AG10803 (cell line): Measurements from ENCODE around the gene CSRNP3.
"Not testable (repeated sequence)": the region's sequence is repeated elsewhere in the genome, so short reads cannot be mapped to it uniquely, and the experiment has no call there.

ENCODE experiments used
- DNase-seq: peaks from one replicate; pipeline ENCODE4 v3.0.0; 2010; ENCODE audit warnings: low read depth
- H3K4me3 ChIP-seq: 2 replicates; pipeline ENCODE4 v1.5.1; 2011; ENCODE audit warnings: mild to moderate bottlenecking, low read length, control low read depth
- TF ChIP-seq, protein P1 (sequence below): conservative IDR thresholded peaks from 2 replicates; pipeline ENCODE4 v1.5.1; 2011; ENCODE audit warnings: mild to moderate bottlenecking, low read length, control low read depth, inconsistent platforms

CSRNP3 gene

DNA sequence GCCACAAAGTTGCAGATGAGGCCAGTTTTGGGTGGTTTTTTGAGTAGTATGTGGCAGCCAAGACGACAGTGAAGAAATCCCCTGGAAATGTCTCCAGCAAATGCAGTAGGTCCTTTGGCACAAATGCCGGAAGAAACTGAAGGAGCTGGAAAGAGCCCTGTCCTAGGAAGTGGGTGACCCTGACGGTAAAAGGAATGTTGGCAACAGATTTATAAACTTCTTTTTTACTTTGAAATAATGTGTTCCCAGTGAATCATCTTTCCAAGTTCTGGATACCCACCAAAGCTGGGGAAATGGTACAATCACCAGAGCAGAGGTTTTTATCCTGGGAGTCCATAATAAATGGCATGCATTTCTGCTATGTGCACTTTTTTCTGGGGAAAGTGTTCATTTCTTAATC lies 112.9 kb downstream of the CSRNP3 start:
- DNase-seq, result peak; percentile 16
- TF ChIP-seq, protein P1, sequence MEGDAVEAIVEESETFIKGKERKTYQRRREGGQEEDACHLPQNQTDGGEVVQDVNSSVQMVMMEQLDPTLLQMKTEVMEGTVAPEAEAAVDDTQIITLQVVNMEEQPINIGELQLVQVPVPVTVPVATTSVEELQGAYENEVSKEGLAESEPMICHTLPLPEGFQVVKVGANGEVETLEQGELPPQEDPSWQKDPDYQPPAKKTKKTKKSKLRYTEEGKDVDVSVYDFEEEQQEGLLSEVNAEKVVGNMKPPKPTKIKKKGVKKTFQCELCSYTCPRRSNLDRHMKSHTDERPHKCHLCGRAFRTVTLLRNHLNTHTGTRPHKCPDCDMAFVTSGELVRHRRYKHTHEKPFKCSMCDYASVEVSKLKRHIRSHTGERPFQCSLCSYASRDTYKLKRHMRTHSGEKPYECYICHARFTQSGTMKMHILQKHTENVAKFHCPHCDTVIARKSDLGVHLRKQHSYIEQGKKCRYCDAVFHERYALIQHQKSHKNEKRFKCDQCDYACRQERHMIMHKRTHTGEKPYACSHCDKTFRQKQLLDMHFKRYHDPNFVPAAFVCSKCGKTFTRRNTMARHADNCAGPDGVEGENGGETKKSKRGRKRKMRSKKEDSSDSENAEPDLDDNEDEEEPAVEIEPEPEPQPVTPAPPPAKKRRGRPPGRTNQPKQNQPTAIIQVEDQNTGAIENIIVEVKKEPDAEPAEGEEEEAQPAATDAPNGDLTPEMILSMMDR, result no peak
- H3K4me3 ChIP-seq, result no peak overlapping the region

DNA sequence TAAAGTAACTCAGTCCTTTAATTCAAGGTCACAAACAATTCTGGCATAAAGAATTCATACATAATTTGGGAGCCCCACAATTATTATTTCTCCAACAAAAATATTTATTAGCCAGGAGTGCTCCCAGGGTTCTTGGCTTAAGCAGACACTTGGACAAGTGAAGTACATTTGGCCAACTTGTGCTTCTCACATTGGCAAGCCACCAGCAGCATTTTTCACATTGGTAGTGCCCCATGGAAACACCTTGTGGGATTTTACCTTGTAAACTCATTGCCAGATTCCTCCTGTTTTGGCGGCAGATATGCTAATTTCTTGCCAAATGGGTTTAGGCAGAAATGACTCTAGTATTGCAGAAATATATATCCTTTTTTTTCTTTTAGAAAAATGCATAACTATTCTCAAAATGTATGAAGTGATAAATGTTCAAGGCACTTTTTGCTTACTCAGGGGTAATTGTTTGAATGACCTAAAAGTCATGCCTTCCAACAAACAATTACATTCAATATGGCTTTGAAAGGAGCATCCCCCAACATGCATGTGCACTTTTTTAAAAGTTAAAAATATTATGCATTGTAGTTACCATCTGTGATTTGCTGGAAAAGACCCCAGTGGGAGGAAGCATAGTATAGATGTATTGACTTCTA lies 113.5 kb downstream of the CSRNP3 start:
- no peak for DNase-seq
- TF ChIP-seq, protein P1, result no peak
- H3K4me3 ChIP-seq, result no peak overlapping the region

DNA sequence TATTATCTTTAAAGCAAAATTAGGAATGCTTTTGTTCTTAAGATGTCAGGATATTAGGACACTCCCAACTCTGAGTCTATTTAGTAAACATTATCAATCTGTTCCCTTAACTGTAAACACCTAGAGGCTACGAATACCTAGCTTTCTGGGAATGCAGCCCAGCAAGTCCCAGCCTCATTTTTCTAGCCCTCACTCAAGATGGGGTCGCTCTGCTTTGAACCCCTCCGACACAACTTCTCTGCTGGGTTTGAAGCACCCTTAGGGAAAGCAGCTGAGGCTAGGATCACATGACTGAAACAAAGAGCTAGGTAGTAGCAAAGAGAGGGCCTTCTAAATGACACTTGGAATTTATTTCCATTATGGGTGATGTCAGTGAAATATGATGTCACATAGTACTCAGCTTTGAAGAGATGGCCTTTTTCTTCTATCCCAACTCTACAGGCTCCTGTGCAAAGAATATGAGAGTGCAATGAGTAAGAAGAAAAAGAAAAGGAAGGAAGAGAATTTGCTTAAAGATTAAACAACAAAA lies 114.7 kb downstream of the CSRNP3 start:
- no peak for DNase-seq
- TF ChIP-seq, protein P1, result no peak
- no peak overlapping the region for H3K4me3 ChIP-seq

DNA sequence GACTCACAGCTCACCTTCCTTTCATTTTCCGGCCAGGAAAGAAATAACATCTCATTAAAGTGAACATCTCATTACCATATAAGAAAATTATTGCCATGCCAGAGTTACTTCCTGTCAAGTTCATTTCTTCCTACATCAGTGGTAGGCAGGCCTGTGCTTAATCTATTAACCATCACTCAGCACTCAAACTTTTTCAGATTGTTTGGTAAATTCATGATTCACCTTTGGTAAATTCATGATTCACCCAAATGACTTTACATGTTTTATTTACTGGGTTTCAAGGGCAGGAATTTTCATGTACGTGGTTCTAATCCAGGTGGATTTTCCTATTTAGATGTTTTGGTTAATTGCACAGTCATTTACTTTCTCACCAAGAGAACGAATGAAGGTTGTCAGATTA lies 116.5 kb downstream of the CSRNP3 start:
- DNase-seq, result no peak
- TF ChIP-seq, protein P1, result no peak
- no peak overlapping the region for H3K4me3 ChIP-seq

DNA sequence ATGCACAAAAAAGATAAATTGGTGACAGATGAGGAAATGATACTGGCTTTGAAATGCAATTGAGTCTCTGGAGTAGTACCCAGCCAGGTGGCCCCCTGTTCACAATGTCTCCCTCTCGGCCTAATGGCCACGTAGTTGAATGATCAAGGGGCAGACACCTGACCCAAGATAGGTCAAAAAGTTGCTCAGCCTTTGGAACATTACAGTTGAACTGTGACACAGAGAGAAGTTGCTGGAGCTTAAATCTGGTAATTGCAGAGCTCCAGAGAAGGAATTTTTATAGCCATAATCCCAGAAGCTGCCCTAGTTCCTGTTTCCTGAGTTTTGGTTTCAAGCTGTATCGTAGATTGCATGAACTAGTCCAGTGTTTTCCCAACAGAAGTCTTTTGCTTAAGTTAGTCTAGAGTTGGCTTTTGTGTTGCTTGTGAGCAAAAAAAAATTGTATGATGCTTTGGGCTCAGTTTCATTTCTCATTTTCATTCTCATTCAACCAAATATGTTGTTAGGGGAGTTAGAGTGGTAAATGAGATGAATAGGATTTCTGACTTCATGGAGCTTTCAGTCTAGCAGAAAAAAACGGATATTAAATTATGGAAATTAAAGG lies 117.9 kb downstream of the CSRNP3 start:
- TF ChIP-seq, protein P1, result no peak
- H3K4me3 ChIP-seq, result no peak overlapping the region
- no peak for DNase-seq

DNA sequence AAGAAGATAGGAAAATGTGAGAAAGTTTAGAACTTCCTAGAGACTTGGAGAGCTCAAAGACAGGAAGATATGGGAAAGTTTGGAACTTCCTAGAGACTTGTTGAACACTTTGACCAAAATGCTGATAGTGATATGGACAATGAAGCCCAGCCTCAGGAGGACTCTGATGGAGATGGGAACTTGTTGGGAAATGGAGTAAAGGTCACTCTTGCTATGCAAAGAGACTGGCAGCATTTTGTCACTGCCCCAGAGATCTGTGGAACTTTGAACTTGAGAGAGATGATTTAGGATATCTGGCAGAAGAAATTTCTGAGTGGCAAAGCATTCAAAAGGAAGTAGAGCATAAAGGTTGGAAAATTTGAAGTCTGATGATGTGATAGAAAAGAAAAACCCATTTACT lies 121.5 kb downstream of the CSRNP3 start:
- DNase-seq, H3K4me3 ChIP-seq: not testable (repeated sequence)

DNA sequence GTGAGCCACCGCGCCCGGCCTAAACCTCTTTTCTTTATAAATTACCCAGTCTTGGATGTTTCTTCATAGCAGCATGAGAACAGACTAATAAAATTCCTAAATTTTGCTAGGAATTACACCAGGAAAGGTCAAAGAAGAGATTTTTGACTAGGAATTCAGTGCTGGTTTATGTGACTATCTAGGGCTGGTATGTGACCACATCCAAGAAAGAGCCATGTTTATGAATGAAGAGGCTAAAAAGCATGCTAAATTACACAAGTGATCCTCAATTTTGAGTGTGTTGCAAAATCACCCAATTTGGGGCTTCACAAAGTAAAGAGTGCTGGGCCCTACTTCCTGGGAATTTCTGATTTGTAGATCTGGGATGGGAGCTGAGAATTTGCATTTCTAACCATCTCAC lies 123.6 kb downstream of the CSRNP3 start:
- DNase-seq, result peak; percentile 24
- TF ChIP-seq, protein P1, result no peak
- no peak overlapping the region for H3K4me3 ChIP-seq
